CD4-positive, alpha-beta memory T cell (primary cell): ENCODE data around the gene CHTF18. TPM values are rescaled to one million over a fixed set of nuclear protein-coding genes. Genes with fewer than 3 reads are reported as not detected.

Experiments
- CTCF ChIA-PET: fragments of 350-600 bp; sonication (Branson Sonifier 250); formaldehyde crosslinking; loops from one replicate; lab custom pipeline; 2021; ENCODE audit warnings: inconsistent platforms; ENCODE audit not compliant: partially characterized antibody; lab: Charles Lee
- POLR2A ChIA-PET: fragments of 350-600 bp; sonication (Branson Sonifier 250); formaldehyde crosslinking; loops from one replicate; lab custom pipeline; 2021; ENCODE audit not compliant: partially characterized antibody; lab: Charles Lee
- DNase-seq, 5 donors: peaks; one replicate each; pipeline versions ENCODE4 v3.0.0 to v3.0.0-alpha.2; 2020 to 2022; ENCODE audit warnings: mixed read lengths in 1 of 5
- H3K27ac ChIP-seq: one replicate; pipeline ENCODE4 v1.7.0; 2013; ENCODE audit warnings: low read depth, low read length
- H3K27me3 ChIP-seq: 2 replicates; pipeline ENCODE4 v1.7.0; 2013; ENCODE audit warnings: mild to moderate bottlenecking, low read length, moderate library complexity; ENCODE audit not compliant: insufficient read depth
- H3K36me3 ChIP-seq: 2 replicates; pipeline ENCODE4 v1.7.0; 2013; ENCODE audit warnings: mild to moderate bottlenecking, low read length, moderate library complexity; ENCODE audit not compliant: insufficient read depth
- H3K4me1 ChIP-seq: 2 replicates; pipeline ENCODE4 v1.7.0; 2013; ENCODE audit warnings: mild to moderate bottlenecking, low read length, moderate library complexity; ENCODE audit not compliant: insufficient read depth
- H3K4me3 ChIP-seq, 2 donors: one replicate each; pipeline ENCODE4 v1.7.0; 2013; ENCODE audit warnings: low read length in 2 of 2, mild to moderate bottlenecking in 1 of 2
- H3K9me3 ChIP-seq, 2 donors: one replicate each; pipeline ENCODE4 v1.7.0; 2013; ENCODE audit warnings: low read length in 2 of 2, control low read depth in 1 of 2; ENCODE audit not compliant: control insufficient read depth in 1 of 2
- H3K27ac Mint-ChIP-seq, 7 donors: one replicate each; pipeline ENCODE4 v1.8.0; 2020 to 2021; ENCODE audit warnings: mixed read lengths in 7 of 7, mild to moderate bottlenecking in 6 of 7, inconsistent platforms in 3 of 7, moderate library complexity in 3 of 7
- H3K27me3 Mint-ChIP-seq, 2 donors: one replicate each; pipeline ENCODE4 v1.8.0; 2020 to 2021; ENCODE audit warnings: mixed read lengths in 2 of 2
- H3K36me3 Mint-ChIP-seq, 2 donors: one replicate each; pipeline ENCODE4 v1.8.0; 2020 to 2021; ENCODE audit warnings: mixed read lengths in 2 of 2, inconsistent platforms in 1 of 2, mild to moderate bottlenecking in 1 of 2
- H3K4me1 Mint-ChIP-seq, 4 donors: one replicate each; pipeline ENCODE4 v1.8.0; 2020 to 2021; ENCODE audit warnings: mixed read lengths in 4 of 4, mild to moderate bottlenecking in 1 of 4
- H3K4me3 Mint-ChIP-seq, 8 donors: one replicate each; pipeline ENCODE4 v1.8.0; 2020 to 2021; ENCODE audit warnings: mixed read lengths in 8 of 8, mild to moderate bottlenecking in 7 of 8, moderate library complexity in 6 of 8, inconsistent platforms in 3 of 8
- H3K9me3 Mint-ChIP-seq, 8 donors: one replicate each; pipeline ENCODE4 v1.8.0; 2020 to 2021; ENCODE audit warnings: mixed read lengths in 8 of 8, mild to moderate bottlenecking in 5 of 8, inconsistent platforms in 3 of 8, moderate library complexity in 1 of 8
- intact Hi-C: fragments of 100-400 bp; cut with micrococcal nuclease; formaldehyde crosslinking; loops from one replicate; pipeline ENCODE4 v1.15.1; 2023
- polyA plus RNA-seq, 2 donors: library from polyadenylated mRNA; unstranded; fragments of 300-500 nt; fragmentation: Illumina TruSeq; gene quantifications; one replicate each; pipeline ENCODE4 v1.2.3, GENCODE V29; 2021
- total RNA-seq, 2 experiments: library from RNA; stranded (reverse); gene quantifications; one replicate each; pipeline ENCODE4 v1.2.3, GENCODE V29; 2021

Gene CHTF18
- total and polyA plus RNA-seq, 4 experiments from 2014 or later, result 3.0 to 46.9 (median 24.0) TPM

- ChIA-PET POLR2A (no interaction called here), CTCF (interaction anchor here (0.9 kb wide), 1 partner anchor 18 kb away, joined by 4 read pairs; no protein-coding TSS in a partner anchor)
- Mint-ChIP-seq H3K4me3 (no peak overlapping the region), H3K36me3 (no peaks in the 10 kb centered on the region), H3K4me1 (peaks cover 5 to 13% (median 7%) of the 10 kb centered on the region in 4 donors), H3K27ac (no peak overlapping the region), H3K9me3 (peaks cover 0 to 5% (median 0%) of the 10 kb centered on the region in 8 donors), H3K27me3 (peaks cover 0 to 6% of the 10 kb centered on the region in 2 donors)
- intact Hi-C loops, result no loop called here
- no peak overlapping the region for H3K27ac ChIP-seq
- H3K27me3 ChIP-seq, result peaks cover 4% of the 10 kb centered on the region
- no peaks in the 10 kb centered on the region for H3K36me3 ChIP-seq
- no peak overlapping the region for H3K4me3 ChIP-seq
- no peak for DNase-seq
- H3K9me3 ChIP-seq, result no peaks in the 10 kb centered on the region
- peaks cover 9% of the 10 kb centered on the region for H3K4me1 ChIP-seq
Observed at GRCh38 chr16:803754-804080, 15.3 kb downstream of the CHTF18 start.

- intact Hi-C loops, result no loop called here
- no peak for DNase-seq
- H3K9me3 ChIP-seq, result no peaks in the 10 kb centered on the region
- Mint-ChIP-seq H3K36me3 (no peaks in the 10 kb centered on the region), H3K27ac (no peak overlapping the region), H3K27me3 (peaks cover 0 to 6% of the 10 kb centered on the region in 2 donors), H3K4me3 (peak overlapping the region in 2 of 8 donors; percentile 9 to 71), H3K9me3 (peaks cover 0 to 6% (median 0%) of the 10 kb centered on the region in 8 donors), H3K4me1 (peaks cover 5 to 18% (median 7%) of the 10 kb centered on the region in 4 donors)
- H3K4me1 ChIP-seq, result peaks cover 10% of the 10 kb centered on the region
- no peaks in the 10 kb centered on the region for H3K36me3 ChIP-seq
- CTCF ChIA-PET, result interaction anchor here (0.9 kb wide), 1 partner anchor 19 kb away, joined by 4 read pairs; no protein-coding TSS in a partner anchor
- POLR2A ChIA-PET, result interaction anchor here (3.7 kb wide), 1 partner anchor 16 kb away, joined by 14 read pairs; the partner anchor contains the start of genes CHTF18 and RPUSD1
- H3K4me3 ChIP-seq, result no peak overlapping the region
- H3K27ac ChIP-seq, result no peak overlapping the region
- peaks cover 4% of the 10 kb centered on the region for H3K27me3 ChIP-seq
Observed at GRCh38 chr16:804193-805048, 16.0 kb downstream of the CHTF18 start.

GRCh38 chr16:805474-805873 lies 17.1 kb downstream of the CHTF18 start:
- POLR2A ChIA-PET, result interaction anchor here (3.7 kb wide), 1 partner anchor 17 kb away, joined by 14 read pairs; the partner anchor contains the start of genes CHTF18 and RPUSD1

GRCh38 chr16:807347-808084 lies 19.1 kb downstream of the CHTF18 start:
- H3K9me3 Mint-ChIP-seq, result peaks cover 0 to 8% (median 0%) of the 10 kb centered on the region in 8 donors
- CTCF ChIA-PET, result interaction anchor here (0.8 kb wide), 1 partner anchor 381 kb away, joined by 3 read pairs; no protein-coding TSS in a partner anchor
- peak overlapping the region; percentile 89 to 99 (median 96) for H3K27ac Mint-ChIP-seq
- intact Hi-C loops, result loop anchor here (1.0 kb wide), 1 partner anchor 19 kb away; the partner anchor contains the start of genes CHTF18 and RPUSD1
- Histone ChIP-seq H3K9me3 (no peaks in the 10 kb centered on the region), H3K4me1 (peaks cover 10% of the 10 kb centered on the region), H3K36me3 (no peaks in the 10 kb centered on the region), H3K4me3 (peak overlapping the region; percentile 78 to 91), H3K27ac (peak overlapping the region; percentile 80), H3K27me3 (no peaks in the 10 kb centered on the region)
- POLR2A ChIA-PET, result interaction anchor here (0.8 to 3.7 kb wide), 5 partner anchors 19 to 195 kb away, joined by 3 to 14 read pairs (median 4); partner anchors contain the start of genes CHTF18, RPUSD1 and SOX8
- peaks cover 6 to 10% of the 10 kb centered on the region in 2 donors for H3K27me3 Mint-ChIP-seq
- peaks cover 5 to 18% (median 7%) of the 10 kb centered on the region in 4 donors for H3K4me1 Mint-ChIP-seq
- peak overlapping the region; percentile 93 to 96 (median 95) for H3K4me3 Mint-ChIP-seq
- no peaks in the 10 kb centered on the region for H3K36me3 Mint-ChIP-seq
- peak; percentile 72 to 79 (median 76) for DNase-seq

More at GRCh38 chr16:805474-805873, 17.1 kb downstream of the CHTF18 start:
- Mint-ChIP-seq H3K27ac (no peak overlapping the region), H3K9me3 (peaks cover 0 to 8% (median 0%) of the 10 kb centered on the region in 8 donors), H3K4me1 (peaks cover 5 to 18% (median 7%) of the 10 kb centered on the region in 4 donors), H3K4me3 (no peak overlapping the region), H3K27me3 (peaks cover 0 to 7% of the 10 kb centered on the region in 2 donors), H3K36me3 (no peaks in the 10 kb centered on the region)
- CTCF ChIA-PET, result no interaction called here
- no peak overlapping the region for H3K4me3 ChIP-seq
- intact Hi-C loops, result no loop called here
- H3K27me3 ChIP-seq, result peaks cover 4% of the 10 kb centered on the region
- no peak overlapping the region for H3K27ac ChIP-seq
- H3K36me3 ChIP-seq, result no peaks in the 10 kb centered on the region
- H3K4me1 ChIP-seq, result peaks cover 10% of the 10 kb centered on the region
- no peak for DNase-seq
- no peaks in the 10 kb centered on the region for H3K9me3 ChIP-seq

GRCh38 chr16:808085-808386 lies 19.6 kb downstream of the CHTF18 start:
- peaks cover 6 to 20% (median 8%) of the 10 kb centered on the region in 4 donors for H3K4me1 Mint-ChIP-seq
- H3K36me3 Mint-ChIP-seq, result no peaks in the 10 kb centered on the region
- H3K9me3 Mint-ChIP-seq, result peaks cover 0 to 8% (median 0%) of the 10 kb centered on the region in 8 donors
- Histone ChIP-seq H3K4me3 (peak overlapping the region; percentile 78 to 91), H3K27me3 (no peaks in the 10 kb centered on the region), H3K4me1 (peaks cover 10% of the 10 kb centered on the region), H3K36me3 (no peaks in the 10 kb centered on the region), H3K27ac (peak overlapping the region; percentile 80), H3K9me3 (no peaks in the 10 kb centered on the region)
- intact Hi-C loops, result no loop called here
- H3K27me3 Mint-ChIP-seq, result peaks cover 10 to 14% of the 10 kb centered on the region in 2 donors
- DNase-seq, result no peak
- POLR2A ChIA-PET, result interaction anchor here (3.7 kb wide), 1 partner anchor 20 kb away, joined by 14 read pairs; the partner anchor contains the start of genes CHTF18 and RPUSD1
- H3K27ac Mint-ChIP-seq, result peak overlapping the region; percentile 89 to 99 (median 96)
- CTCF ChIA-PET, result no interaction called here
- peak overlapping the region; percentile 93 to 96 (median 95) for H3K4me3 Mint-ChIP-seq

GRCh38 chr16:813204-813915 lies 24.9 kb downstream of the CHTF18 start:
- Mint-ChIP-seq H3K27ac (peak overlapping the region in 1 of 7 donors; percentile 23), H3K27me3 (peaks cover 14 to 25% of the 10 kb centered on the region in 2 donors), H3K4me3 (no peak overlapping the region), H3K36me3 (no peaks in the 10 kb centered on the region), H3K4me1 (peaks cover 0 to 11% (median 5%) of the 10 kb centered on the region in 4 donors), H3K9me3 (peaks cover 0 to 3% (median 0%) of the 10 kb centered on the region in 8 donors)
- Histone ChIP-seq H3K27me3 (peaks cover 5% of the 10 kb centered on the region), H3K27ac (no peak overlapping the region), H3K4me3 (no peak overlapping the region), H3K9me3 (no peaks in the 10 kb centered on the region), H3K36me3 (no peaks in the 10 kb centered on the region), H3K4me1 (peaks cover 8% of the 10 kb centered on the region)
- peak; percentile 27 to 45 (median 37) for DNase-seq
- ChIA-PET POLR2A (no interaction called here), CTCF (no interaction called here)
- intact Hi-C loops, result loop anchor here (2.0 kb wide), 1 partner anchor 289 kb away; no protein-coding TSS in a partner anchor
